SK-N-SH (cell line): Measurements from ENCODE around the gene ZNF646. TPM values are rescaled to one million over a fixed set of nuclear protein-coding genes. Genes with fewer than 3 reads are reported as not detected.

ENCODE experiments used
- CTCF ChIA-PET: fragments of 300-600, 350-600 bp; formaldehyde crosslinking; extraction: SDS; loops from one replicate; lab custom pipeline; 2021; lab: Yijun Ruan, JAX
- POLR2A ChIA-PET: fragments of 350-600 bp; sonication (Branson Sonifier 250); formaldehyde crosslinking; extraction: SDS; loops from one replicate; lab custom pipeline; 2020; ENCODE audit warnings: antibody characterized with exemption, inconsistent platforms; lab: Yijun Ruan, JAX
- DNase-seq: peaks from one replicate; pipeline ENCODE4 v3.0.0; 2012
- H2AFZ ChIP-seq: fragments of 200-600 bp; sonication (generic); 2 replicates; pipeline ENCODE4 v1.8.1; 2016; ENCODE audit warnings: antibody characterized with exemption, mild to moderate bottlenecking, low read depth
- H3F3A ChIP-seq: fragments of 200-600 bp; sonication (generic); replicated peaks from 2 replicates; pipeline ENCODE3; 2016; ENCODE audit warnings: antibody characterized with exemption, mild to moderate bottlenecking; ENCODE audit not compliant: insufficient read depth
- H3K27ac ChIP-seq, 2 experiments: fragments of 200-500 bp in 1 of 2; fragments of 200-600 bp in 1 of 2; sonication (Bioruptor generic) in 1 of 2; sonication (generic), shearing (Covaris generic) in 1 of 2; 2 replicates each; pipeline versions ENCODE4 v1.5.1 to v1.6.1; 2014 to 2016; ENCODE audit warnings: low read depth in 2 of 2, inconsistent platforms in 1 of 2, low read length in 1 of 2, mild to moderate bottlenecking in 1 of 2, mixed read lengths in 1 of 2
- H3K27me3 ChIP-seq: fragments of 200-600 bp; sonication (generic), shearing (Covaris generic); 2 replicates; pipeline ENCODE4 v1.6.1; 2016; ENCODE audit warnings: mixed run types; ENCODE audit not compliant: insufficient read depth
- H3K36me3 ChIP-seq, 2 experiments: fragments of 200-500 bp in 1 of 2; fragments of 200-600 bp in 1 of 2; sonication (Bioruptor generic) in 1 of 2; sonication (generic) in 1 of 2; replicated peaks in 1 of 2; 2 replicates each; pipeline versions ENCODE3 to v1.5.1; 2014 to 2016; ENCODE audit warnings: low read length in 1 of 2, mild to moderate bottlenecking in 1 of 2; ENCODE audit not compliant: insufficient read depth in 2 of 2, control insufficient read depth in 1 of 2
- H3K4me1 ChIP-seq, 2 experiments: fragments of 200-500 bp in 1 of 2; fragments of 200-600 bp in 1 of 2; sonication (Bioruptor generic) in 1 of 2; sonication (generic), shearing (Covaris generic) in 1 of 2; 2 replicates each; pipeline versions ENCODE4 v1.5.1 to v1.6.1; 2014 to 2016; ENCODE audit warnings: low read depth in 1 of 2, low read length in 1 of 2, mixed run types in 1 of 2; ENCODE audit not compliant: insufficient read depth in 2 of 2, control insufficient read depth in 1 of 2
- H3K4me2 ChIP-seq: fragments of 200-600 bp; sonication (generic), shearing (Covaris generic); 2 replicates; pipeline ENCODE4 v1.6.1; 2017; ENCODE audit warnings: mixed run types
- H3K4me3 ChIP-seq, 2 experiments: fragments of 200-500 bp in 1 of 2; fragments of 200-600 bp in 1 of 2; sonication (Bioruptor generic) in 1 of 2; sonication (generic), shearing (Covaris generic) in 1 of 2; 2 replicates each; pipeline versions ENCODE4 v1.5.1 to v1.8.1; 2014 to 2016; ENCODE audit warnings: low read depth in 2 of 2, inconsistent platforms in 1 of 2, low read length in 1 of 2, mild to moderate bottlenecking in 1 of 2, mixed read lengths in 1 of 2, moderate library complexity in 1 of 2
- H3K79me2 ChIP-seq: fragments of 200-600 bp; sonication (generic); 2 replicates; pipeline ENCODE4 v1.8.1; 2017; ENCODE audit warnings: mild to moderate bottlenecking; ENCODE audit not compliant: insufficient read depth
- H3K9ac ChIP-seq: fragments of 200-600 bp; sonication (generic); 2 replicates; pipeline ENCODE4 v1.6.1; 2017; ENCODE audit warnings: mixed run types
- H3K9me2 ChIP-seq: fragments of 200-600 bp; sonication (generic); 2 replicates; pipeline ENCODE4 v1.6.1; 2017; ENCODE audit warnings: mixed run types
- H3K9me3 ChIP-seq: fragments of 200-600 bp; sonication (generic); 2 replicates; pipeline ENCODE4 v1.6.1; 2017; ENCODE audit warnings: mixed run types, mild to moderate bottlenecking, moderate library complexity
- H4K20me1 ChIP-seq: fragments of 200-600 bp; sonication (generic); 2 replicates; pipeline ENCODE4 v1.6.1; 2017; ENCODE audit warnings: mild to moderate bottlenecking, mixed run types; ENCODE audit not compliant: insufficient read depth
- CHD2 ChIP-seq: fragments of 150-350 bp; IDR thresholded peaks from 2 replicates; pipeline ENCODE4 v1.6.1; 2018; ENCODE audit warnings: low read length; ENCODE audit not compliant: partially characterized antibody
- EZH2phosphoT487 ChIP-seq: fragments of 200-600 bp; sonication (generic); IDR thresholded peaks from 2 replicates; pipeline ENCODE4 v1.6.1; 2017; ENCODE audit warnings: low read depth, mixed run types, mild to moderate bottlenecking, antibody characterized with exemption, moderate library complexity, borderline replicate concordance
- FOSL2 ChIP-seq: IDR thresholded peaks from 2 replicates; pipeline ENCODE4 v1.4.0; 2012; ENCODE audit warnings: low read depth, mild to moderate bottlenecking, moderate library complexity, borderline replicate concordance
- FOXJ3 ChIP-seq: sonication (generic); formaldehyde crosslinking; IDR thresholded peaks from 2 replicates; pipeline ENCODE4 v1.5.1; 2020; ENCODE audit warnings: mild to moderate bottlenecking, missing genetic modification reagents
- JUND ChIP-seq: IDR thresholded peaks from 2 replicates; pipeline ENCODE4 v1.4.0; 2012
- NFIC ChIP-seq: IDR thresholded peaks from 2 replicates; pipeline ENCODE4 v1.4.0; 2012; ENCODE audit warnings: borderline replicate concordance
- POLR2AphosphoS5 ChIP-seq: IDR thresholded peaks from 2 replicates; pipeline ENCODE4 v1.6.1; 2012; ENCODE audit warnings: low read depth, low read length
- RAD21 ChIP-seq: IDR thresholded peaks from 2 replicates; pipeline ENCODE4 v1.6.1; 2012; ENCODE audit warnings: mild to moderate bottlenecking, low read length
- RCOR1 ChIP-seq: fragments of 150-350 bp; IDR thresholded peaks from 2 replicates; pipeline ENCODE4 v1.6.1; 2017; ENCODE audit warnings: antibody characterized with exemption, low read length
- RFX5 ChIP-seq: IDR thresholded peaks from 2 replicates; pipeline ENCODE4 v1.6.1; 2012; ENCODE audit warnings: mild to moderate bottlenecking, improper control_type of control experiment, low read length
- RXRA ChIP-seq: IDR thresholded peaks from 2 replicates; pipeline ENCODE4 v1.4.0; 2012; ENCODE audit warnings: low read depth, mild to moderate bottlenecking, borderline replicate concordance
- SIN3A ChIP-seq: IDR thresholded peaks from 2 replicates; pipeline ENCODE4 v1.6.1; 2012; ENCODE audit warnings: low read depth, mild to moderate bottlenecking, low read length, moderate library complexity, borderline replicate concordance
- TCF12 ChIP-seq: IDR thresholded peaks from 2 replicates; pipeline ENCODE4 v1.4.0; 2012
- TEAD4 ChIP-seq: IDR thresholded peaks from 2 replicates; pipeline ENCODE4 v1.4.0; 2012; ENCODE audit warnings: mild to moderate bottlenecking, borderline replicate concordance; ENCODE audit not compliant: insufficient read depth
- YY1 ChIP-seq: IDR thresholded peaks from 2 replicates; pipeline ENCODE4 v1.4.0; 2012; ENCODE audit warnings: low read depth, mild to moderate bottlenecking
- WGBS: methylation state at CpG from one replicate; pipeline ENCODE4 v1.1.6; 2017; ENCODE audit warnings: low lambda C conversion rate; 5-methylcytosine and 5-hydroxymethylcytosine counted together
- polyA plus RNA-seq, 3 experiments: library from polyadenylated mRNA; depleted of rRNA; stranded (reverse); fragments of >200 nt; gene quantifications; 2 replicates each; pipeline ENCODE4 v1.2.3, GENCODE V29; 2012
- TF ChIP-seq, protein P1 (sequence below): IDR thresholded peaks from 2 replicates; pipeline ENCODE4 v1.4.0; 2012; ENCODE audit warnings: low read depth
- TF ChIP-seq, protein P2 (sequence below): IDR thresholded peaks from 2 replicates; pipeline ENCODE4 v1.6.1; 2012; ENCODE audit warnings: mild to moderate bottlenecking, low read depth, low read length, moderate library complexity
- TF ChIP-seq, protein P3 (sequence below): IDR thresholded peaks from 2 replicates; pipeline ENCODE4; 2012
- TF ChIP-seq, protein P4 (sequence below): fragments of 200-600 bp; sonication (generic); IDR thresholded peaks from 2 replicates; pipeline ENCODE4 v1.6.1; 2017; ENCODE audit warnings: antibody characterized with exemption, mild to moderate bottlenecking, moderate library complexity
- TF ChIP-seq, protein P5 (sequence below): fragments of 150-350 bp; IDR thresholded peaks from 2 replicates; pipeline ENCODE4 v1.6.1; 2016; ENCODE audit warnings: mild to moderate bottlenecking, low read depth, low read length

The ZNF646 gene
- polyA plus RNA-seq, 1 of the 3 experiments (the other 2 are of a cell fraction): 3.4 TPM

DNA sequence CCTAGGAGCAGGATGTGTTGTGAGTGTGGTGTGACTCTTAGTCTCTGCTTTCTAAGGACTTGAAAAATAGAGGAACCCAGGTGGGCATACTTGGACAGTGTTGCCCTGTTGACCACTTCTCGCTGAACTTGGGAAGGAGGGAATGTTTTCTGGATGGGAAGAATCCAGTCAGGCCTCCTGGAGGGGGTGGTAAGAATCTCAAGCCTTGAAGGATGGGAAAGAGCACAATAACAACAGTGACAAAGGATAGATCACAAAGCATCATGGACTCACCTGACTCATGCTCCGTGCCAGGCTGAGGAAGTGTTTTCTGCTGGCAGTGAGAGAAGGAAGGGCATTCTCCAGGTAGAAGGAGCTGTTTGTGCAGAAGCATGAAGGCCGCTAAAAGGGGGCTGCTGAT, 51.6 kb downstream of the ZNF646 start (continued):
- TF ChIP-seq, protein P1, sequence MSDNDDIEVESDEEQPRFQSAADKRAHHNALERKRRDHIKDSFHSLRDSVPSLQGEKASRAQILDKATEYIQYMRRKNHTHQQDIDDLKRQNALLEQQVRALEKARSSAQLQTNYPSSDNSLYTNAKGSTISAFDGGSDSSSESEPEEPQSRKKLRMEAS: no peak
- TF ChIP-seq POLR2AphosphoS5 (no peak), RAD21 (no peak), FOXJ3 (CRISPR knock-in tag) (no peak), NFIC (no peak)
- TF ChIP-seq, protein P2, sequence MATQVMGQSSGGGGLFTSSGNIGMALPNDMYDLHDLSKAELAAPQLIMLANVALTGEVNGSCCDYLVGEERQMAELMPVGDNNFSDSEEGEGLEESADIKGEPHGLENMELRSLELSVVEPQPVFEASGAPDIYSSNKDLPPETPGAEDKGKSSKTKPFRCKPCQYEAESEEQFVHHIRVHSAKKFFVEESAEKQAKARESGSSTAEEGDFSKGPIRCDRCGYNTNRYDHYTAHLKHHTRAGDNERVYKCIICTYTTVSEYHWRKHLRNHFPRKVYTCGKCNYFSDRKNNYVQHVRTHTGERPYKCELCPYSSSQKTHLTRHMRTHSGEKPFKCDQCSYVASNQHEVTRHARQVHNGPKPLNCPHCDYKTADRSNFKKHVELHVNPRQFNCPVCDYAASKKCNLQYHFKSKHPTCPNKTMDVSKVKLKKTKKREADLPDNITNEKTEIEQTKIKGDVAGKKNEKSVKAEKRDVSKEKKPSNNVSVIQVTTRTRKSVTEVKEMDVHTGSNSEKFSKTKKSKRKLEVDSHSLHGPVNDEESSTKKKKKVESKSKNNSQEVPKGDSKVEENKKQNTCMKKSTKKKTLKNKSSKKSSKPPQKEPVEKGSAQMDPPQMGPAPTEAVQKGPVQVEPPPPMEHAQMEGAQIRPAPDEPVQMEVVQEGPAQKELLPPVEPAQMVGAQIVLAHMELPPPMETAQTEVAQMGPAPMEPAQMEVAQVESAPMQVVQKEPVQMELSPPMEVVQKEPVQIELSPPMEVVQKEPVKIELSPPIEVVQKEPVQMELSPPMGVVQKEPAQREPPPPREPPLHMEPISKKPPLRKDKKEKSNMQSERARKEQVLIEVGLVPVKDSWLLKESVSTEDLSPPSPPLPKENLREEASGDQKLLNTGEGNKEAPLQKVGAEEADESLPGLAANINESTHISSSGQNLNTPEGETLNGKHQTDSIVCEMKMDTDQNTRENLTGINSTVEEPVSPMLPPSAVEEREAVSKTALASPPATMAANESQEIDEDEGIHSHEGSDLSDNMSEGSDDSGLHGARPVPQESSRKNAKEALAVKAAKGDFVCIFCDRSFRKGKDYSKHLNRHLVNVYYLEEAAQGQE: no peak
- TF ChIP-seq, protein P3, sequence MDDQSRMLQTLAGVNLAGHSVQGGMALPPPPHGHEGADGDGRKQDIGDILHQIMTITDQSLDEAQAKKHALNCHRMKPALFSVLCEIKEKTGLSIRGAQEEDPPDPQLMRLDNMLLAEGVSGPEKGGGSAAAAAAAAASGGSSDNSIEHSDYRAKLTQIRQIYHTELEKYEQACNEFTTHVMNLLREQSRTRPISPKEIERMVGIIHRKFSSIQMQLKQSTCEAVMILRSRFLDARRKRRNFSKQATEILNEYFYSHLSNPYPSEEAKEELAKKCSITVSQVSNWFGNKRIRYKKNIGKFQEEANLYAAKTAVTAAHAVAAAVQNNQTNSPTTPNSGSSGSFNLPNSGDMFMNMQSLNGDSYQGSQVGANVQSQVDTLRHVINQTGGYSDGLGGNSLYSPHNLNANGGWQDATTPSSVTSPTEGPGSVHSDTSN: no peak

DNA sequence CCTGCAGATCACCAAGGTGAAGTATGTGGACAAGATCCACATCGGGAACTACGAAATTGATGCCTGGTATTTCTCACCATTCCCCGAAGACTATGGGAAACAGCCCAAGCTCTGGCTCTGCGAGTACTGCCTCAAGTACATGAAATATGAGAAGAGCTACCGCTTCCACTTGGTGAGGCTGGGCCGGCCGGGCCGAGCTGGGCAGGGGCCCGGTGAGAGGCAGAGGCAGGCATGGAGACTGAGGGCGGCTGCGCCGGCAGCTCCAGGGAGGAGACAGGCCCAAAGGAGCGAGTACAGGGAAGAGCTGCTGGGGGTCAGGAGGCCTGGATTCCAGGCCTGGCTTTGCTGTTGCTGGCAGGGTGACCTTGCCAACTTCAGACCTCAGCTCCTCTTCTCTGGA, 53.0 kb downstream of the ZNF646 start:
- no peaks in the 10 kb centered on the region for H3K9me2 ChIP-seq
- ChIA-PET CTCF (interaction anchor here (1.2 kb wide), 1 partner anchor 15 kb away, joined by 6 read pairs; no protein-coding TSS in a partner anchor), POLR2A (interaction anchor here (2.8 kb wide), 1 partner anchor 10 kb away, joined by 12 read pairs; the partner anchor contains the start of gene KAT8)
- H3K4me1 ChIP-seq: no peaks in the 10 kb centered on the region
- no peaks in the 10 kb centered on the region for H4K20me1 ChIP-seq
- peaks cover 13 to 15% of the 10 kb centered on the region in 2 experiments for H3K36me3 ChIP-seq
- no peaks in the 10 kb centered on the region for H3K79me2 ChIP-seq
- no peaks in the 10 kb centered on the region for H3K9me3 ChIP-seq
- no peak overlapping the region for H3K4me2 ChIP-seq
- H3K27ac ChIP-seq: no peak overlapping the region
- DNase-seq: no peak
- no peak for TF ChIP-seq RXRA
- TF ChIP-seq, protein P1: no peak
- no peak for TF ChIP-seq EZH2phosphoT487
- TF ChIP-seq, protein P4, sequence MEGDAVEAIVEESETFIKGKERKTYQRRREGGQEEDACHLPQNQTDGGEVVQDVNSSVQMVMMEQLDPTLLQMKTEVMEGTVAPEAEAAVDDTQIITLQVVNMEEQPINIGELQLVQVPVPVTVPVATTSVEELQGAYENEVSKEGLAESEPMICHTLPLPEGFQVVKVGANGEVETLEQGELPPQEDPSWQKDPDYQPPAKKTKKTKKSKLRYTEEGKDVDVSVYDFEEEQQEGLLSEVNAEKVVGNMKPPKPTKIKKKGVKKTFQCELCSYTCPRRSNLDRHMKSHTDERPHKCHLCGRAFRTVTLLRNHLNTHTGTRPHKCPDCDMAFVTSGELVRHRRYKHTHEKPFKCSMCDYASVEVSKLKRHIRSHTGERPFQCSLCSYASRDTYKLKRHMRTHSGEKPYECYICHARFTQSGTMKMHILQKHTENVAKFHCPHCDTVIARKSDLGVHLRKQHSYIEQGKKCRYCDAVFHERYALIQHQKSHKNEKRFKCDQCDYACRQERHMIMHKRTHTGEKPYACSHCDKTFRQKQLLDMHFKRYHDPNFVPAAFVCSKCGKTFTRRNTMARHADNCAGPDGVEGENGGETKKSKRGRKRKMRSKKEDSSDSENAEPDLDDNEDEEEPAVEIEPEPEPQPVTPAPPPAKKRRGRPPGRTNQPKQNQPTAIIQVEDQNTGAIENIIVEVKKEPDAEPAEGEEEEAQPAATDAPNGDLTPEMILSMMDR: no peak
- no peak for TF ChIP-seq FOXJ3 (CRISPR knock-in tag)
- no peak for TF ChIP-seq TEAD4
- no peak for TF ChIP-seq FOSL2
- no peak for TF ChIP-seq CHD2
- TF ChIP-seq POLR2AphosphoS5: no peak
- TF ChIP-seq, protein P5, sequence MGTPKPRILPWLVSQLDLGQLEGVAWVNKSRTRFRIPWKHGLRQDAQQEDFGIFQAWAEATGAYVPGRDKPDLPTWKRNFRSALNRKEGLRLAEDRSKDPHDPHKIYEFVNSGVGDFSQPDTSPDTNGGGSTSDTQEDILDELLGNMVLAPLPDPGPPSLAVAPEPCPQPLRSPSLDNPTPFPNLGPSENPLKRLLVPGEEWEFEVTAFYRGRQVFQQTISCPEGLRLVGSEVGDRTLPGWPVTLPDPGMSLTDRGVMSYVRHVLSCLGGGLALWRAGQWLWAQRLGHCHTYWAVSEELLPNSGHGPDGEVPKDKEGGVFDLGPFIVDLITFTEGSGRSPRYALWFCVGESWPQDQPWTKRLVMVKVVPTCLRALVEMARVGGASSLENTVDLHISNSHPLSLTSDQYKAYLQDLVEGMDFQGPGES: no peak
- no peak for TF ChIP-seq JUND
- no peak for TF ChIP-seq TCF12
- no peak for TF ChIP-seq RFX5
- TF ChIP-seq RCOR1: no peak
- no peak for TF ChIP-seq YY1
- no peak for TF ChIP-seq SIN3A
- H3F3A ChIP-seq: peaks cover 3% of the 10 kb centered on the region
- no peak overlapping the region for H2AFZ ChIP-seq
- WGBS: 98% methylated on average over 13 of the region's 13 CpGs
- no peak overlapping the region for H3K9ac ChIP-seq
- H3K4me3 ChIP-seq: no peak overlapping the region
- no peaks in the 10 kb centered on the region for H3K27me3 ChIP-seq
